ENCODE results near the gene FBXO15. TPM values are rescaled to one million over a fixed set of nuclear protein-coding genes. Genes with fewer than 3 reads are reported as not detected.

FBXO15 gene
- total RNA-seq (not detected in 2 replicates), polyA plus RNA-seq (not detected in 2 replicates), polyA minus RNA-seq (0.17 and 0.58 TPM in 2 replicates), Bru-seq, nascent RNA (percentile 5 among the genes with signal in this experiment), BruChase-seq, experiment 1, labeled RNA remaining after a 6-hour chase (percentile 4 among the genes with signal in this experiment), BruChase-seq, experiment 2, labeled RNA remaining after a 2-hour chase (percentile 8 among the genes with signal in this experiment)
- polyA plus RNA-seq (2011; cell fraction: cytosol; rRNA removed): 0.10 TPM in 1 of 2 replicates, not detected in the other
- polyA plus RNA-seq (2011; cell fraction: nucleus; rRNA removed): 0.22 and 0.52 TPM in 2 replicates
- polyA plus RNA-seq (2012): not detected in 2 replicates
- polyA minus RNA-seq (2011; cell fraction: cytosol; rRNA and poly(A)+ RNA removed): not detected
- polyA minus RNA-seq (2011; cell fraction: nucleus; rRNA and poly(A)+ RNA removed): not detected in 2 replicates
- long read RNA-seq: 0 reads

- no peaks in the 10 kb centered on the region for H3K9me3 ChIP-seq (replicated peaks; ENCODE audit: control insufficient read depth, insufficient read depth, low read length)
- no peaks in the 10 kb centered on the region for H3K9me1 ChIP-seq (replicated peaks; ENCODE audit: control insufficient read depth, extremely low read depth, insufficient read depth, low read length)
- H3K4me3 ChIP-seq (replicated peaks in 1 of 3; ENCODE audit: insufficient read depth in 1 of 3, low read depth in 1 of 3, low read length in 3 of 3): peak within 1 kb of the TSS; percentile 79 to 95 (median 85)
- no peaks in the 10 kb centered on the region for H3K36me3 ChIP-seq (ENCODE audit: control insufficient read depth in 2 of 2, extremely low read depth in 1 of 2, insufficient read depth in 2 of 2, low read length in 2 of 2)
- peak; percentile 99 for DNase-seq (ENCODE audit: low read depth, low spot score)
- peak within 1 kb of the TSS; percentile 81 for H2AFZ ChIP-seq (ENCODE audit: low read depth, low read length)
- H4K20me1 ChIP-seq (replicated peaks; ENCODE audit: control insufficient read depth, extremely low read depth, insufficient read depth, low read length): no peaks in the 10 kb centered on the region
- peak within 1 kb of the TSS; percentile 90 for H3K4me2 ChIP-seq (ENCODE audit: insufficient read depth, low read length)
- peaks cover 46% of the 10 kb centered on the region for H3K79me2 ChIP-seq (ENCODE audit: control insufficient read depth, insufficient read depth, low read length)
- peak within 1 kb of the TSS; percentile 95 for H3K9ac ChIP-seq (replicated peaks; ENCODE audit: extremely low read depth, insufficient read depth, low read length)
- H3K27me3 ChIP-seq (ENCODE audit: control insufficient read depth in 2 of 2, insufficient read depth in 2 of 2, low read length in 2 of 2): no peaks in the 10 kb centered on the region
- FAIRE-seq: peak; percentile 97
- dilution Hi-C loops (cut with MboI; ENCODE audit: extremely low pct_ligation_motif_present, low sequenced_read_pairs): no loop called here
- H3K4me1 ChIP-seq (ENCODE audit: control insufficient read depth, extremely low read depth, insufficient read depth, low read length): peaks cover 17% of the 10 kb centered on the region
- ChIA-PET POLR2A (no interaction called here), CTCF (no interaction called here)
- TF ChIP-seq POLR2AphosphoS5 (IDR thresholded peaks at IDR 0.05; ENCODE audit: insufficient read depth, low read depth, low read length) (peak; percentile 82), POLR2A (IDR thresholded peaks at IDR 0.05; ENCODE audit: low read depth, low read length) (peak; percentile 81), MYC (IDR thresholded peaks at IDR 0.05; ENCODE audit: low read depth, low read length) (no peak), GATA2 (IDR thresholded peaks at IDR 0.05; ENCODE audit: insufficient read depth, insufficient read length, low read depth, low read length) (no peak), FOS (IDR thresholded peaks at IDR 0.05; ENCODE audit: borderline replicate concordance, insufficient read depth, low read length) (no peak), MAX (IDR thresholded peaks at IDR 0.05; ENCODE audit: insufficient read depth, insufficient read length) (peak; percentile 44)
- TF ChIP-seq, protein P1, sequence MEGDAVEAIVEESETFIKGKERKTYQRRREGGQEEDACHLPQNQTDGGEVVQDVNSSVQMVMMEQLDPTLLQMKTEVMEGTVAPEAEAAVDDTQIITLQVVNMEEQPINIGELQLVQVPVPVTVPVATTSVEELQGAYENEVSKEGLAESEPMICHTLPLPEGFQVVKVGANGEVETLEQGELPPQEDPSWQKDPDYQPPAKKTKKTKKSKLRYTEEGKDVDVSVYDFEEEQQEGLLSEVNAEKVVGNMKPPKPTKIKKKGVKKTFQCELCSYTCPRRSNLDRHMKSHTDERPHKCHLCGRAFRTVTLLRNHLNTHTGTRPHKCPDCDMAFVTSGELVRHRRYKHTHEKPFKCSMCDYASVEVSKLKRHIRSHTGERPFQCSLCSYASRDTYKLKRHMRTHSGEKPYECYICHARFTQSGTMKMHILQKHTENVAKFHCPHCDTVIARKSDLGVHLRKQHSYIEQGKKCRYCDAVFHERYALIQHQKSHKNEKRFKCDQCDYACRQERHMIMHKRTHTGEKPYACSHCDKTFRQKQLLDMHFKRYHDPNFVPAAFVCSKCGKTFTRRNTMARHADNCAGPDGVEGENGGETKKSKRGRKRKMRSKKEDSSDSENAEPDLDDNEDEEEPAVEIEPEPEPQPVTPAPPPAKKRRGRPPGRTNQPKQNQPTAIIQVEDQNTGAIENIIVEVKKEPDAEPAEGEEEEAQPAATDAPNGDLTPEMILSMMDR (IDR thresholded peaks at IDR 0.05; ENCODE audit: extremely low read depth in 1 of 2, insufficient read depth in 1 of 2, low read depth in 1 of 2, low read length in 2 of 2): no peak
- intact Hi-C loops (cut with micrococcal nuclease): loop anchor here (1.0 to 2.0 kb wide), 3 partner anchors 144 to 449 kb away; partner anchors contain the start of genes CNDP2 and ZNF407
- peak within 1 kb of the TSS; percentile 47 for H3K27ac ChIP-seq (ENCODE audit: insufficient read depth, low read depth, low read length)
- BruUV-seq (replicated peaks): no TSS peak
Measured at GRCh38 chr18:74147779-74148542, at the start of gene FBXO15, which contains the start of gene TIMM21. Gene FBXO15, minus strand, starts transcription at chr18:74147834. Its CDS starts 49 bp downstream, at chr18:74147785. Gene TIMM21, plus strand, starts transcription at chr18:74148523. Its CDS starts 286 bp downstream, at chr18:74148809.
